GM19397 (cell line): ENCODE results near the gene DMBX1.

Experiments used
- ATAC-seq: cut with Tn5 transposase; IDR thresholded peaks from one replicate; pipeline ENCODE4 v1.9.1; 2021; ENCODE audit warnings: mild to moderate bottlenecking, moderate library complexity; ENCODE audit not compliant: unreplicated experiment

The DMBX1 gene

DNA sequence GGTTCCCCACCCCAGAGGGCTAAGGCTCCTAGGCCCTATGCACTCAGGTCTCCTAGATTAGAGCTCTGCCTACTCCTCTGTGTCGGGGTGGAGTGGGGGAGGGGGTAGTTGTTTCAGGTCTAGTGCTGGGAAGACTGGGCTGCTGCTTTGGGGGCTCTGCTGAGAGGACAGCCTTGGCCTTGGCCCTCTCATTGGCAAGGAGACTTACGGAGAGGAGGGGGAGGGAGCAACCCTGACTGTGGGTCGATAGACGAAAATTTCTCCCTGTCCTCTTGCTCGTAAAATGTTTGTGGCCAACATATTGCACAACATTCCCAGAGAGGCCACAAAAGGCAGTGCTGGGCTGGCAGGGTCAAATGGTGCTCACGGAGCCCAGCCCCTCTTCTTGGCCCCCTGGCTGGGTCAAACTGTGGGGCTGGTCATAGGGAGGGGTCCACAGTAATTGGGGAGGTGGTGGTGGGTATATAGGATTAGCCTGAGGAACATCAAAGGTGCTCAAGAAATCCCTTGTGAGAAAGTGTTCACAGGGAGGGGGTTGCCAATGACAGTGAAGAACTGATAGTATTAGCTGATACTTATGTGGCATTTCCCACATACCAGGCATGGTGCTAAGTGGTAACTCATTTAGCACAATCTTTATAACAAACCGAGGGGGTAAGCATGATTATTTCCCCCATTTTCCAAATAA, 8.5 kb upstream of the DMBX1 start:
- no peak for ATAC-seq

DNA sequence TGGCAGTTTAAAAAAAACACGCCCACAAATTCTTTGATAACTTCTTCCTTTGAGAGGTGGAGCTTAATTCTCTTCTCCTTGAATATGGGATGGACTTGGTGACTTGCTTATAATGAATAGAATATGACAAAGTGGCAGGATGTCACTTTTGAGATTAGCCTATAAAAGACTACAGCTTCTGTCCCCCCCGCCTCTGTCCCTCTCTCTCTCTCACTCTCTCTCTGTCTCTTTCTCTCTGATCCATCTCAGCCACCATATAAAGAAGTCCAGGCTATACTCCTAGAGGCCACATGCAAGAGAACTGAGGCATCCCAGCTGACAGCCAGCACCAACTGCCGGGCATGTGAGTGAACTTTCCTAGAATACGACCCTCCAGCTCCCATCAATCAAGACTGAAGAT, 7.7 kb upstream of the DMBX1 start:
- no peak for ATAC-seq

DNA sequence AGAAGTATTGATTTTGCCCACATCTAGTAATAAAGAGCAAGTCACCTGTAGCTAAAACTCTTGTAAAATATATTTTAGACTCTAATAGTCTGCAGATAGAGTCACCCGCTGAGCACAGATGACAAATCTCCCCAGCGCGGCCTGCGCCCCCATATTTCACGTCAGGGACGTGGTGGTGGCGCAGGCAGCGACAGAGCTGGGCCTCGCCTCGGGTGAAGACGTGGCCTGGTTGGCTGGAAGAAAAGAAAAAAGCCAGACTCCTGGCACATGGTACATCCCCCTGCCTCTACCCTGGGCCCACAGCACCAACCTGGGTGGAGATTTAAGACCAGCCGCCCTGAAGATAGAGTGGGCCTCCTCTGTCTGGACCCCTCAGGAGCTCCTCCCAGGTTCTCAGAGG, 6.0 kb upstream of the DMBX1 start:
- no peak for ATAC-seq

DNA sequence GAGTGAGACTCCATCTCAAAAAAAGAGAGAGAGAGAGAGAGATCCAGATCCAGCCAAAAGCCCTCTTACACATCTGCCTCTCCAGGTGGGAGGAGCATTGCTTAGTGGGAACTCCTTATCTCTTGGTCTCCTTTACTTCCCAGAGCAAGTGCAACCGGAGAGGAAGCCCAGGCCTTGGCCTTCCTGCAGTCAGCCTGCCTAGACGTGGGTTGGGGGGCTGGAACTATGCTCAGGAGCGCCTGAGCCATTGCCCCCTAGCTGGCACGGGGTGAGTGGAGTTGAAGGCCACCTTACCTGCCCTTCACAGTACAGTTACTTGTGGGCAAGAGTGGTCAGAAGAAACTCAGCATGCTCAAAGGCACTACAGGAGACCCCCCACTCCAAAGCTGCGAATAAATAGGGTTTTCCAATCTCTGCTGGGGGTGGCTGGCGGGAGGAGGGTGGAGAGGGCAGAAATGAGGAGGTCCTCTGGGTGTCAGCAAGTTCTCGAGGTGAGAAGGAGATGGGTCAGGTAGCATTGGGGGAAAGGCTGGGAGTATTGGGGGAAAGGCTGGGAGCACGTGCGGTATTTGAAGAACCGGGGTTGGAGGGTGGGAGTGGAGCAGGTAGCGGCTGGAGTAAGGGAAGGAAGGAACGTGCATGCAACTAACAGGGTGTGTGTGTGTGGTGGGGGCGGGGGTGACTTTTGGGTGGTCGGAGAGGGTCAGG, 4.7 kb upstream of the DMBX1 start:
- no peak for ATAC-seq

DNA sequence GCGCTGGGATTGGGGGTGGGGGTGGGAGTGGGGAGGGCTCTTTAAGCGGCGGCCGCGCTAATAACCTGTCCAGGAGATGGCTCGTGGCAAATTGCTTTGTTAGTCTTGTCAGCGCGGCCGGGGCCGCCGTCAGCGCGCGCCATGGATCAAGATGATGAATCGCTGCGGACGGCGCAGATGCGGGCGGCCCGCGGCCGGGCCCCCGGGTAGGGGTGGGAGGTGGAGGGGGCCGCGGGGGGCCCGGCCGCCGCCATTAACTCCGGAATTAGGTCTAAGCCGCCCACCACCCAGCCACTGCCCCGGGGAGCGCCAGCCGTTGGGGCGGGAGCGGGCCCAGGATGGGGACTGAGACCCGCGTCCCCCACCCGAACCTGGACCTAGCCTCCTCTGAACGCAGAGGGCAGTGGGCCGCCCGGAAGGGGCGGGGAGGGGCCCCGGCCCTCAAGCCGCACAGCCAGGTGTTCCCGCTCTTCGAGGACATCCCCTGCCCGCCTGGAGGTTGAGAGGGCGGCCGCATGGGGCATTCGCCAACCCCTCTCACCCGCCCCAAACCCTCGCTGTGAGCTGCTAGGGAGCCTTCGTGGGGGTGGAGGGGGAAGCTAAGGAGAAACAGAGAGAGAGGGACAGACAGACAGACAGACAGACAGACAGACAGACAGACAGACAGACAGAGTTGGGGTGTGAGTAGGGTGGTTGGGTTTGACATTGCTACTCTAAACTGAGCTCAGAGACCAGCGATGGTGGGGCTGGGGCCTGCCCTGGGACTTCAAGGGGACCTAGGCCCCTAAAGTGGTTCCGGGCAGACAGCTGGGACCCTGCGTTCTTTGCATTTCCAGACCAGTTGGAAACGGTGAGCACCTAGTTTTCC, 3.8 kb upstream of the DMBX1 start:
- ATAC-seq = no peak

DNA sequence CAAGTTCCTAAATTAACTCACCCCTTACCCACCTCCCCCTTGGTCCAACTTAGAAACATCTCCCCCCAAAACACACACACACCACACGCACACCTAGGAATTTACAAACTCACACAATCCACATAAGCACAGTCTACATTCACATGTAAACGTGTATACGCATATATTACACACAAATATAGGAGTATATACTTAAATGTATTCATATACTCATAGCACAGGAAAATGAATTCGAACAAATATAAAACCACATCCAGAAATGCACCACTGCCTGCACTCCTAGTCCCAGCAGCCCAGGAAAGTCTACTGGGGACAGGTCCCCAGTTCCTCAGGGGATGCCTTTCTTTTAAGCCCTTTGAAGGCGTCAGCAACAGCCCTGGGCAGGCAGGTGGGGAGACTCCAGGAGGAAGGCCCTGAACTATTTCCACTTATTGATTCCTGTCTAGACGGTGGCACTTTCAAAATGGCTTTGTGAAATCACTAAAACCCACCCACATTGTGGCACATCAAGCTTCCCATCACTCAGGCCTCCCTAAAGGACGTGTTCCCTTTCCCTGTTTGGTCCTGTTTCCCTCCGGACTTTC, 3.1 kb upstream of the DMBX1 start:
- ATAC-seq = no peak

DNA sequence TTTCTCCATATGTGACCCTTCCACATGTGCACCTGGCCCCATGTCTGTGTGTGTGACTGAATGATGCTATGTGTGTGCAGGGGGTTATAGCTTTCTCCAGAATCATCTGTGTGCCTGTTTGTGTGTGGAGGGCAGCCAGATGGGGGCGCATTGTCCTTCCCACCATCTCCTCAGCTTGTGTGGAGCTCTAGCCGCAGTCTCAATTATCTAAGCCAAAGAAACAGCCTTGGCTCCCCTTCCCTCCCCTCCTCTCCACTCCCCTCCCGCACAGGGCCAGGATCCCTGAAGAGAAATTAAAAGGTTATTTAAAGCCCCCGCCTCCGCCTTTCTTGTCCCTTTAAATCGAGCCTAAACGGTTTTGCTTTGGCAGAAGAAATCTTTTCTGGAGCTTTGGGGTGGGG, 1.8 kb upstream of the DMBX1 start:
- no peak for ATAC-seq

DNA sequence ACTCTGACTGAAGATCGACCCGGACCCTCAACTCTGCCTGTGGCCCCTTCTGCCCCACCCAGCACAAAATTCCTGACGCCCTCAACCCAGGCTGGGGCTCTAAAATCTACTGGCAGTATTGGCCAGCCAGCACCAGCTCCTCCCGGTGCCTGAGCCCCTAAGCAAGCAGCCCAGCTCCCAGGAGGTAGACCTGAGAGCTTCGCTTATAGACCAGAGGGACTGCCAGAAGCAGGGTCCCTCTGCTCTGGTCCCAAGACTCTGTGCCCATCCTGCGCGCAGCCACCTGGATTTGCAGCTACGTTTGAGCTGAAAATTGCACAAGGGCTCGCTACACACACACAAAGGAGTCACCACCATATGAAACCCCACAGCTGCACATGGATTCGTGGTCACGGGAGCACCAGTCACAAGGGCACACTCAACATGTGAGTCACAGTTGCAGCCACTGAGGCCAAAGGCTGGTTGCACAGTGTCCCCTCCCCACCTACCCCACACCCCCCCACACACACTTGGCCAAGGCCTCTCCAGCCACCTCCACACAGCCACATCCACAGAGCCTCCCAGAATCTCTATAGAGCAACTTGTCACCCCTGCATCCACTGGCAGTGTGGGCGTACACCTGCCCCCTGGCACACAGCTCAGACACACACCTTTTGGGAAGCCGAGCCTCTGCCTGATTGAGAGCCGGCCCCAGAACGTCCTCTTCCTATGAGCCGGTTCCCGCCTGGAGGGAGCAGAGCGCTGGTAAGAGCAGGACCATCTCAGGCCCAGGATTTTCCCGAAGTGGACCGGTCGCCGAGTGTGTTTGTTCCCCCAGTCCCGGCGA, 1.1 kb upstream of the DMBX1 start:
- ATAC-seq = no peak

DNA sequence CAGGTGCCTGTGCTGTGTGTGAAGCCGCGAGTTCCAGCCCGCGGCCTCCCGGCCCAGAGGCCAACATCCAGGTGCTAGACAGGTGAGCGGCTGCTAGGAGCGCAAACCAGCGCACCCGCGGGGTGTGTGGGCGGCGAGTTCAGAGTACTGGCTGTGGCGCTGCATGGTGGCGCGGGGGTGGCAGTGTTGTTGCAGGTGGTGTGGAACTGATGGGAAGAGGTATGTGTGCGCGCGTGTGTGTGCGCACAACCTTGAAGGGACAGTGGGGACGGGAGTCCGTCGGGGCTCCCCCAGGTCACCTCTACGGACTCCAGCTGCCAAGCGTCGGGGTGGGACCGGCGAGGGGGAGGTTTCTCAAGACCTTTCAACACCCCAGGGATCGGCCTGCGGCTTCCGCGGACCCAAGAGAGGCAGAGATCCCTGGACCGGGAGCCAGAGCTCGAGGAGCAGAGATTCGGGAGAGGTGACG, 433 bp upstream of the DMBX1 start:
- no peak for ATAC-seq

DNA sequence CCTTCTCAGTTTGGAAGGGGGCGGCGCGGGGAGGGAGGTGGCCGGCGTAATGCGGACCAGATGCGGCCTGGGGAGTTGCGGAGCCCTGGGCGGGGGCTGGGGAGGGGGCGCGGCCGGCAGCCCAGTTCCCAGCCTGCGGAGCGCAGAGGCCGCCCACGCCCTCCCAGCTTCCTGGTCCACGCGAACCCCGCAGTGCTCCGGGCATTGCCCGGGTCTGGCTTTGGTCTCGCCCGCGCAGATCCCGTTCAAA, 695 bp downstream of the DMBX1 start:
- no peak for ATAC-seq

DNA sequence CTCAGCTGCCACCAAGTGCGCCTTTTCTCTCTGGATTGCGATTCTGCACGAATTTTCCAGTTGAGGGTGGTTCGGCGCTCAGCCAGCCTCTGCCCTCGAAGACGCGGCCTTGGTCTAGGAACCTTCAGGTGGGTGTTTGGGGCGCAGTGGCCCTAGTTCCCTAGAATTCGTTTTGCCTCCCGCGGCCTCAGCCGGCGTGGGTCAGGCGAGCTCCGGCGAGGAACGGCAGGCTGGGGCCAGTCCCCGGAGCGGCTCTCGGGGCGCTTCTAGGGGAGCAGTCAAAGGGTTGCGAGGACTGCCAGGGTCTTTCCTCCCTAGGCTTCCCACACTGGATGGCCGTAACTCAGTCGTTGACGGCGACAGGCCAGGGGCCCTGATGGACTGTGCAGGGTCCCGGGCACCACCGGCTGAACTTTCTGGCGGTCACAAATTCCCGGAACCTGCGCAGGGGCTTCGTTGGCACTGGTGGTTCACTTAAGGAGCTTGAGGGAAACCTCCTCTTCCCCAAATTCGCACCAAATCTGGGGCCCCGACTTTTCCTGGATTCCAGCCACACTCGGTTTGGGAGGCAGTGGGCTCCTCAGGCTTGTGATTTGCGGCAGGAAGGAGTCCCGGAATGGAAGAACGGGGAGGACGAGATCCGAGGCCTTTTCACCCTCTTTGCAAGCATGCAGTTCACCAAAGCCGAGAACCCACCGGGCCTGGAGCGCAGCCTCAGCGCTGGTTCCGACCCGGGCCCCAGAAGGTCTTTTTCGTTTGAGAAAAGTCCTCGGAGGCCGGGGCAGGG, 1.2 kb downstream of the DMBX1 start:
- no peak for ATAC-seq

DNA sequence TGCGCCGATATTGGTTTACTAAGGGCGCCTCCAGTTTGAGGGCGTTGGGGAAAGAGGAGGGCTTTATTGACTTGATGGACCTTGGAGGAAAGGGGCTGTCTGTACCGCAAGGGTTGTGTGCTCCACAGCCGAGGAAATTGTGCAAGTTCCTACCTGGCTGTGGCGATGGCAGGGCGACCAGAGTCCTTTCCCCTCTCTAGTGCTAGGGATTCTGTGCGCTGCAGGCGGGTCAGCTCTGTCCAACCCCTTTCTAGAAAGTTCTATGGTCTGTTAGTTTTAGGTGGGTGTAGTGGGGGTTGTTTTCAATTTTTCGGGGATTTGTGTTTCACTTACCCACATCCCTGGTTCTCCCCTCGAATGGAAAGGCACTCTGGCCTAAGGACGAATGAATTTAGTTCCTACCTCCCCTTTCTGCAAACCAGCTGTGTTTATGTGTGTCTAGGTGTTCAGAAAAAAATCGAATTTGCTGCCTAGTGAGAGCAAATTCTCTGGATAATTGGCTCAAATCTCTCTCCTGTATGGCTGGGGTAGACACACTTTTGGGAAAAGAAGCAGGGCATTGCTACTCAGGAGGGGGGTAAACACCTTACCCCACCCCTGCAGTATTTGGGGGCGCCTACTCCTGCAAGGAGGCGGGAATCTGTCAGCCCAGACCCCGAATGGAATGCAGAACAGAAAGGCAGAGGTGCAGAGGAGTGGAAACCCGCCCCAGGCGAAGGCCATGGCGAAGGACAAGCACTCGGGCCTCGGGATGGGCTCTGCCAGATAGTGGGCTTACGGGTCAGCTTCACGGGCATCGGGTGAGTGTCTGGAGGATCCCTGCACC, 2.0 kb downstream of the DMBX1 start:
- no peak for ATAC-seq

DNA sequence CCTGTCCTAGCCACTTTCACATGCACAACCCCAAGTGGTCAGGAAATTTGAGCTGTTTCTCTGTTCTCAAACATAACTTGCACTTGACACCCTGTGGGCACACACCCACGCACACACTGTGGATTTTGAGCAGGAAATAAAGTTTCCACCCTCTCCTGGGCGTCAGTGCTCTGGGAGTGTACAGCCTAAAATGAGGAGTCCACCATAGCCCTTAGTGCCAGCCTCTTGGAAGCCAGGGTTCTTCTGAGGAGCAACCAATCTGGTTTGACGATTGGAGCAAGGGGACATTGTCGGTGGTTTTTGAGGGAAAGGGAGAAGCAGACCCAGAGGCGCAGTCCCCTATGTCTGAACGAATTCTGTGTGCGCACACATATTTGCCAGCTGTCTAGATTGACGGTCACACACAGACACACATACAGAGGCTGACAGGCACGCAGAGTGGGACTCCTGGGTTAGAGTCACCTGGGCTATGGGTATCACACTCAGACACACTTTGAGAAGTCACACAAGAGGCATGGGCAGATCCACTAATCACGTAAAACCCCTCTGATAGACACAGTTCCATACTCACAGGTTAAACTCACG, 2.7 kb downstream of the DMBX1 start:
- no peak for ATAC-seq

DNA sequence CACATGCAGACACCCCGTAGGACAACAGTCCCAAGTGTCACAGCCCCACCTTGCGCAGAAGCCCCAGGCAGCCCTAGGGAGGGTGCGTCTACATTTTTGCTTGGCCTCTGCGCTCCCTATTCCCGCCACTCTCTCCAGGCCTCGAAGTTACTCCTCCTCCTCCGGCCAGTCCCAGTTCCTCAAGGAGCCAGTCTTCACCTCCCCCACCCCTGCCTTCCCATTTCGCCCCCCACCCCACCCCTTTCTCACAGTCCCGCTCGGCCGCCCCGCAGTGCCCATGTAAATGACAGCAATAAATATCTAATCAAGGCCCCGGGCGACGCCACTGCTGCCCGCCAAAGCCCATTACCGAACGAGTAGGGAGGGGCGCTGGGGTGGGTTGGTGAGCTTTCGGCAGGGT, 3.2 kb downstream of the DMBX1 start:
- no peak for ATAC-seq

DNA sequence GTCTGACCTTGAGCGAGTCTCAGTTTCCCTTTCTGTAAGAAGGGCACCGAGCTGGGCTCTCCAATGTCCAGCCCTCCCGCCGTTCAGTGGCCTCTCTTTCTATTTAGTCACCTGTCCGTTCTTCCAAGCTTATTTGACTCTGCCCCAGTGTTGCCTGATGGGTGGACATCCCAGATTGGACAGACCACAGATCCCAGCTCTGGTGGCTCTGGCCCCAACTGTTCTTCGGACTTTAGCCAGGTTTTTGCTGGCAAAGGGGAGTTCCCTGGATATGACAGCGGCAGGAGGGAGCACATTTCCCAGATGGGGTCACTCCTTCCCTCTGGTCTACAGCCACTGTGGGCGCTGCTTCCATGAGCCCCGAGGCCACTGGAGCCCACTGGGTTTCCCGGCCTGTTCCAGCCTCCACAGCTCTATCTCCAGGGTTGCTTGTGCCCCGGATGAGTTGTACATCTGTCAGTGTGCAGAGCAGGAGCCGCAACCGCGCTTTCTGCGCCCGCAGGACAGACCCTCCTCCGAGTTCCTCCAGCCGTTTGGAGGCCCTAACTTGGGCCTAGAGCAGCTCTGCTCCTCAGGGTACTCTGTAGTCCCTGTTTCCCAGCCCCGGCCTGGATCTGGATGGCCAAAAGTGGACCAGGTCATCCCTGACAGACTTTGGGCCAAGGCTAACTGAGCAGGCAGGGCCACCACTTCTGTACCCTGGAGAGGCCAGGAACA, 3.8 kb downstream of the DMBX1 start:
- ATAC-seq = no peak

DNA sequence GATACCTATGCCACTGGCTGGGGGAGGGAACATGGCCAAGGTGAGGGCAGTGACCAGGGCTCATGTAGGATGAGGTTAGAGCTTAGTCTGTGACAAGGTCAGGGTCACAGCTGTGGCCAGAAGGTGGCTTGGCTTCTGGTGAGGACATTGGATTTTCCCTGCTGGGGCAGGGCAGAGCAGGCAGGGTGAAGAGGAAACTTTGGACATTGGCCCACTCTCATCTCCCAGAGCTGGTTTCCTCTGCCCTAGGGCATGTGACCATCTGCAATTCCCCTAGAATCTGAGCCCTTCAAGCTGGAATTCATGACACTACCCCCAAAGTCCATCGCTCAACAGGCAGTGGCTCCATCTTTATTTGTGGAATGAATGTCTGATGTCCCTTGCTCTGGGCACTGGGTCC, 5.3 kb downstream of the DMBX1 start:
- ATAC-seq = no peak

DNA sequence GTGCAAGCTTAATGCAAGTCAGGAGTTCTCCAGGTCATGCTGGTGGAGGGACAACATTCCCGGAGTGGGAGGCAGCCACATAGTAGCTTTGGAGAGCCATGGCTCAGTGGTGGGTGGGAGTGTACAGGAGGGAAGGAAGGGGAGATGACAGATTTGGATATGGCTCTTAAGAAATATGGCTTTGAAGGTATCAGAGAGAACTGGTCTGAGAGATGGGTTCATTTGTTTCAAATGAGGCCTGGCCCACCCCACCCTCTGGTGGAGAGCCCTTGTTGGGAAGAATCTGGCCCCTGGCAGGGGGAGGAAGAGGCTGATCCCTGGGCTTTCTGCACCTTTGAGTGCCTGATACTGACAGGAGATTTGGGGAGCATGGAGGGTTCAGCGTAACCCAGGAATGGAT, 6.1 kb downstream of the DMBX1 start:
- no peak for ATAC-seq

DNA sequence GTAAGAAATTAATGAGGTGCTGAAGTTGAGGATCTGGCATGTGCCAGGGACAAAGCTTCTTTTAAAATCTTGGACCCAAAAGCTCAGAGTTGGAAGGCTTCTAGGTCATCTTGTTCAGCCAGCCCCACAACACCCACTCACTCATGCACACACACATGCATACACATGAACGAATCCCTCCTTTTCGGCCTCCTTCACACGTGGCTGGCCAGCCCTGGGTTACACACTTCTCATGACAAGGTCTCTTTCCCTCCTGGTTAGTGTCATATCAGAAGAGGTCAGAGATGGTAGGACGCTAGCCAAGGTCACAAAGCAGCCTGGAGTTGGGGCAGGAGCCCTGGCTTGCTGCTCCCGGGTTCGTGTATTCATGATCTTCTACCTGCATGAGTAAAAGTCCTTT, 6.9 kb downstream of the DMBX1 start:
- no peak for ATAC-seq
